GM12801 (cell line): ENCODE data around the gene TRPM3.

Experiments
- CTCF ChIP-seq: IDR thresholded peaks from one replicate; pipeline ENCODE4 v1.5.1; 2011; ENCODE audit warnings: control low read depth; ENCODE audit not compliant: insufficient read length; ENCODE audit errors: extremely low read depth

Gene TRPM3

GRCh38 chr9:70630971-70631370 lies 490.4 kb downstream of the TRPM3 start:
- TF ChIP-seq CTCF: no peak

GRCh38 chr9:70625078-70625477 lies 496.3 kb downstream of the TRPM3 start:
- no peak for TF ChIP-seq CTCF

- no peak for TF ChIP-seq CTCF
Measured at GRCh38 chr9:70618784-70619183, 502.6 kb downstream of the TRPM3 start.

- no peak for TF ChIP-seq CTCF
Measured at GRCh38 chr9:70617033-70617828, 504.2 kb downstream of the TRPM3 start.

GRCh38 chr9:70616228-70616990 lies 505.0 kb downstream of the TRPM3 start:
- TF ChIP-seq CTCF: no peak

- no peak for TF ChIP-seq CTCF
Measured at GRCh38 chr9:70615464-70616138, 505.8 kb downstream of the TRPM3 start.

- TF ChIP-seq CTCF: no peak
Measured at GRCh38 chr9:70614786-70615463, 506.5 kb downstream of the TRPM3 start.
